ENCODE measurements around the gene ENKUR. TPM values are rescaled to one million over a fixed set of nuclear protein-coding genes. Genes with fewer than 3 reads are reported as not detected.

ENKUR gene
- polyA plus RNA-seq, 2 donors: 0.01 to 0.08 TPM

GRCh38 chr10:25050402-25050801, 34.4 kb upstream of the ENKUR start:
- 89 to 90% methylated on average over 9 of the region's 9 CpGs for WGBS, 2 donors
- peaks cover 0 to 6% of the 10 kb centered on the region in 2 donors for H3K9me3 ChIP-seq (ENCODE audit: control insufficient read depth in 2 of 2, insufficient read depth in 1 of 2, low read depth in 1 of 2, low read length in 1 of 2)
- no peak overlapping the region for H3K4me3 ChIP-seq (ENCODE audit: low read depth in 1 of 2, low read length in 2 of 2)
- no peak overlapping the region for H3K27ac ChIP-seq (ENCODE audit: low read depth in 2 of 2, low read length in 1 of 2)
- no peaks in the 10 kb centered on the region for H3K27me3 ChIP-seq (ENCODE audit: control insufficient read depth in 1 of 2, insufficient read depth in 2 of 2, low read length in 2 of 2)
- no peaks in the 10 kb centered on the region for H3K4me1 ChIP-seq (ENCODE audit: control insufficient read depth in 2 of 2, insufficient read depth in 2 of 2, low read length in 1 of 2)
- no peaks in the 10 kb centered on the region for H3K36me3 ChIP-seq (ENCODE audit: control insufficient read depth in 2 of 2, insufficient read depth in 2 of 2, low read length in 1 of 2)

DNA sequence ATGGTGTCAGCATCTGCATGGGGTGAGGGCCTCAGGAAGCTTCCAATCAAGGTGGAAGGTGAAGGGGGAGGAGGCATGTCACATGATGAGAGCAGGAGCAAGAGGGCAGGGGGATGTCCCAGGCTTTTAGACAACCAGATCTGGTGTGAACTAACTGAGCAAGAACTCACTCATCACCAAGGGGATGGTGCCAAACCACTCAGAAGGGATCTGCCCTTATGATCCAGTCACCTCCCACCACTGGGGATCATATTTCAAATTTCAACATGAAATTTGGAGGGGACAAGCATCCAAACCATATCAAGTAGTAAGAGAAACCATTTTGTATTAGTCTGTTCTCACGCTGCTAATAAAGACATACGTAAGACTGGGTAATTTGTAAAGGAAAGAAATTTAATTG, 34.0 kb upstream of the ENKUR start:
- 97 to 98% methylated on average over 2 of the region's 2 CpGs for WGBS, 2 donors
- no peak overlapping the region for H3K27ac ChIP-seq (ENCODE audit: low read depth in 2 of 2, low read length in 1 of 2)
- H3K27me3 ChIP-seq (ENCODE audit: control insufficient read depth in 1 of 2, insufficient read depth in 2 of 2, low read length in 2 of 2): no peaks in the 10 kb centered on the region
- no peak overlapping the region for H3K4me3 ChIP-seq (ENCODE audit: low read depth in 1 of 2, low read length in 2 of 2)
- peaks cover 0 to 6% of the 10 kb centered on the region in 2 donors for H3K9me3 ChIP-seq (ENCODE audit: control insufficient read depth in 2 of 2, insufficient read depth in 1 of 2, low read depth in 1 of 2, low read length in 1 of 2)
- no peaks in the 10 kb centered on the region for H3K36me3 ChIP-seq (ENCODE audit: control insufficient read depth in 2 of 2, insufficient read depth in 2 of 2, low read length in 1 of 2)
- H3K4me1 ChIP-seq (ENCODE audit: control insufficient read depth in 2 of 2, insufficient read depth in 2 of 2, low read length in 1 of 2): no peaks in the 10 kb centered on the region

DNA sequence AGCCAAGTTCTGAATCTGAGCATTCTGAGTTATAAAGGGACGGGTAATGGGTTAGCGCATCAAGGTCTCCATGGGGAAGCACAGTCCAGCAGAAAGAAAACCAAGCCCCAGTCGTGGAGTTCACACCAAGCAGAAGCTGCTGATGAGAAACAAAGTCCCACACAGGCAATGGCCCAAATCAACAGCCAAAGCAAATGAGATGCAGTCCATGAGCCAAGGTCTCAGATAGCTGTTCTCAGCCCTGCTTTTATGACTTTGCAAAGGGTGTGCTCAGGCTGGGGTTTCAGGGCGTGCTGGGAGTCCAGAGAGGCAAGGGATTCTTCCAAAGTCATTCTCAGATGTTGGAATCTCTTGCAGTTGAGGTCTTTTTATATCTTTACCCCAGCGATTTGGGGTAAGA, 32.5 kb upstream of the ENKUR start:
- WGBS, 2 donors: 74 to 88% methylated on average over 5 of the region's 5 CpGs
- Histone ChIP-seq H3K4me3 (ENCODE audit: low read depth in 1 of 2, low read length in 2 of 2) (no peak overlapping the region), H3K27ac (ENCODE audit: low read depth in 2 of 2, low read length in 1 of 2) (no peak overlapping the region)

GRCh38 chr10:25047591-25048301, 31.8 kb upstream of the ENKUR start:
- Histone ChIP-seq H3K27me3 (ENCODE audit: control insufficient read depth in 1 of 2, insufficient read depth in 2 of 2, low read length in 2 of 2) (no peaks in the 10 kb centered on the region), H3K27ac (ENCODE audit: low read depth in 2 of 2, low read length in 1 of 2) (no peak overlapping the region)
- WGBS, 2 donors: 35 to 50% methylated on average over 4 of the region's 4 CpGs

More for the DNA sequence above, 32.5 kb upstream of the ENKUR start:
- Histone ChIP-seq H3K36me3 (ENCODE audit: control insufficient read depth in 2 of 2, insufficient read depth in 2 of 2, low read length in 1 of 2) (no peaks in the 10 kb centered on the region), H3K27me3 (ENCODE audit: control insufficient read depth in 1 of 2, insufficient read depth in 2 of 2, low read length in 2 of 2) (no peaks in the 10 kb centered on the region), H3K9me3 (ENCODE audit: control insufficient read depth in 2 of 2, insufficient read depth in 1 of 2, low read depth in 1 of 2, low read length in 1 of 2) (peaks cover 0 to 6% of the 10 kb centered on the region in 2 donors), H3K4me1 (ENCODE audit: control insufficient read depth in 2 of 2, insufficient read depth in 2 of 2, low read length in 1 of 2) (no peaks in the 10 kb centered on the region)

DNA sequence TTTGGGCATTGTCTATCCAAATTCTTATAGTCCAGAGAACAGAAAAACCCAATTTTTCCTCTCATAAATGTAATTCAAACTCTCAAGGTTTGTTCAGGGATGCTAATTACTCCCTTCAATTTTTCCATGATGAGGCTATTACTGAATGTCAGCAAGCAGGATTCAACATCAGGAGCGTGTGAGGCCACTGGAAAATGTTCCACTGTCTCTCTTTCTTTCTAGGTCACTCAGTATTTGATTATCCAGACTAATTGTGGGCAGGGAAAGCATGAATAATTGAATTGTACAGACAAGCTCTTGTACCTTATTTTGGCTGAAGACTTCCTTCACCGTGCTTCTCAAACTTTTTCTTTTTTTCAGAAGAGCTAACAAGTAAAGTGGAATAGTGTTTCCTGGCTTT, 31.1 kb upstream of the ENKUR start:
- H3K9me3 ChIP-seq (ENCODE audit: control insufficient read depth in 2 of 2, insufficient read depth in 1 of 2, low read depth in 1 of 2, low read length in 1 of 2): peaks cover 0 to 6% of the 10 kb centered on the region in 2 donors
- H3K4me1 ChIP-seq (ENCODE audit: control insufficient read depth in 2 of 2, insufficient read depth in 2 of 2, low read length in 1 of 2): no peaks in the 10 kb centered on the region
- WGBS, 2 donors: 46 to 60% methylated on average over 2 of the region's 2 CpGs
- no peak overlapping the region for H3K27ac ChIP-seq (ENCODE audit: low read depth in 2 of 2, low read length in 1 of 2)
- H3K4me3 ChIP-seq (ENCODE audit: low read depth in 1 of 2, low read length in 2 of 2): no peak overlapping the region
- peaks cover 0 to 2% of the 10 kb centered on the region in 2 donors for H3K27me3 ChIP-seq (ENCODE audit: control insufficient read depth in 1 of 2, insufficient read depth in 2 of 2, low read length in 2 of 2)
- no peaks in the 10 kb centered on the region for H3K36me3 ChIP-seq (ENCODE audit: control insufficient read depth in 2 of 2, insufficient read depth in 2 of 2, low read length in 1 of 2)

More at GRCh38 chr10:25047591-25048301, 31.8 kb upstream of the ENKUR start:
- peaks cover 0 to 6% of the 10 kb centered on the region in 2 donors for H3K9me3 ChIP-seq (ENCODE audit: control insufficient read depth in 2 of 2, insufficient read depth in 1 of 2, low read depth in 1 of 2, low read length in 1 of 2)
- no peak overlapping the region for H3K4me3 ChIP-seq (ENCODE audit: low read depth in 1 of 2, low read length in 2 of 2)
- no peaks in the 10 kb centered on the region for H3K36me3 ChIP-seq (ENCODE audit: control insufficient read depth in 2 of 2, insufficient read depth in 2 of 2, low read length in 1 of 2)
- H3K4me1 ChIP-seq (ENCODE audit: control insufficient read depth in 2 of 2, insufficient read depth in 2 of 2, low read length in 1 of 2): no peaks in the 10 kb centered on the region

- Histone ChIP-seq H3K36me3 (ENCODE audit: control insufficient read depth in 2 of 2, insufficient read depth in 2 of 2, low read length in 1 of 2) (no peaks in the 10 kb centered on the region), H3K4me1 (ENCODE audit: control insufficient read depth in 2 of 2, insufficient read depth in 2 of 2, low read length in 1 of 2) (no peaks in the 10 kb centered on the region), H3K9me3 (ENCODE audit: control insufficient read depth in 2 of 2, insufficient read depth in 1 of 2, low read depth in 1 of 2, low read length in 1 of 2) (peaks cover 0 to 6% of the 10 kb centered on the region in 2 donors), H3K27ac (ENCODE audit: low read depth in 2 of 2, low read length in 1 of 2) (no peak overlapping the region), H3K27me3 (ENCODE audit: control insufficient read depth in 1 of 2, insufficient read depth in 2 of 2, low read length in 2 of 2) (peaks cover 0 to 2% of the 10 kb centered on the region in 2 donors), H3K4me3 (ENCODE audit: low read depth in 1 of 2, low read length in 2 of 2) (no peak overlapping the region)
- WGBS, 2 donors: 75 to 82% methylated on average over 1 of the region's 1 CpG
These were observed 30.7 kb upstream of the ENKUR start for GRCh38 chr10:25046641-25047040.

DNA sequence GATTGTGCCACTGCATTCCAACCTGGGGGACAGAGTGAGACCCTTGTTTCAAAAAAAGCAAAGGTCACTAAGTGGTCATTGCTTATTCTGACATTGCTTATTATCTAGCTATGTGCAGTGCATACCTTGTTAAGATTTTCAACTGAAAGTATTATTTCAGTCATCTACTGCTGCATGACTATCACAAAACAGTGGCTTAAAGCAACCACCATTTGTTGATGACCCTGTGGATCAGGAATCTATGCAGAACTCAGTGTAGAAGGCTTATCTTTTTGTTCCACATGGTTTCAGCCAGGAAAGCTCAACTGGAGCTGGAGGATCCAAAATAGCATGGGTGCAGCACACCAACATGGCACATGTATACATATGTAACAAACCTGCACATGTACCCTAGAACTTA, 23.6 kb upstream of the ENKUR start:
- Histone ChIP-seq H3K27ac (ENCODE audit: low read depth in 2 of 2, low read length in 1 of 2) (no peak overlapping the region), H3K4me1 (ENCODE audit: control insufficient read depth in 2 of 2, insufficient read depth in 2 of 2, low read length in 1 of 2) (no peaks in the 10 kb centered on the region)

DNA sequence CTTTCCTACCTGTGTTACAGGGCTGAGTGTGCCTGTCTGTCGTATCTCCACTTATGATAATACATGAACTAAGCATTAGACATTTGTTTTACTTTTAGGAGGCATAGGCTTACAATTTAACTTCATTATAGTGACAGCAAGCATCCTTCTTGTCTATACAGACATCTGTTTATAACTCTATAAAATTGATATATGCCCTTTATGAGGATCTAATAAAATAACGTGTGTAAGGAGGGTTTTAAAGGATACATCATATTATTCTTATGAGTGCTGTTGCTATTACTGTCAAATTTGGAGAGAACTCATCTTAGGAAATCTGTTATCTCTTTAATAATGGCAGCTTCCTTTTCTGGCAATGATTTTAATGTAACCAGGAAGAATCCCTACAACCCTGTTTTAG, 22.4 kb upstream of the ENKUR start:
- 60 to 62% methylated on average over 2 of the region's 2 CpGs for WGBS, 2 donors
- no peaks in the 10 kb centered on the region for H3K4me1 ChIP-seq (ENCODE audit: control insufficient read depth in 2 of 2, insufficient read depth in 2 of 2, low read length in 1 of 2)
- H3K27me3 ChIP-seq (ENCODE audit: control insufficient read depth in 1 of 2, insufficient read depth in 2 of 2, low read length in 2 of 2): peaks cover 0 to 2% of the 10 kb centered on the region in 2 donors
- H3K36me3 ChIP-seq (ENCODE audit: control insufficient read depth in 2 of 2, insufficient read depth in 2 of 2, low read length in 1 of 2): no peaks in the 10 kb centered on the region
- no peak overlapping the region for H3K4me3 ChIP-seq (ENCODE audit: low read depth in 1 of 2, low read length in 2 of 2)
- H3K27ac ChIP-seq (ENCODE audit: low read depth in 2 of 2, low read length in 1 of 2): no peak overlapping the region
- no peaks in the 10 kb centered on the region for H3K9me3 ChIP-seq (ENCODE audit: control insufficient read depth in 2 of 2, insufficient read depth in 1 of 2, low read depth in 1 of 2, low read length in 1 of 2)

More for the DNA sequence above, 23.6 kb upstream of the ENKUR start:
- no peaks in the 10 kb centered on the region for H3K9me3 ChIP-seq (ENCODE audit: control insufficient read depth in 2 of 2, insufficient read depth in 1 of 2, low read depth in 1 of 2, low read length in 1 of 2)
- H3K4me3 ChIP-seq (ENCODE audit: low read depth in 1 of 2, low read length in 2 of 2): no peak overlapping the region
- peaks cover 0 to 2% of the 10 kb centered on the region in 2 donors for H3K27me3 ChIP-seq (ENCODE audit: control insufficient read depth in 1 of 2, insufficient read depth in 2 of 2, low read length in 2 of 2)
- H3K36me3 ChIP-seq (ENCODE audit: control insufficient read depth in 2 of 2, insufficient read depth in 2 of 2, low read length in 1 of 2): no peaks in the 10 kb centered on the region

DNA sequence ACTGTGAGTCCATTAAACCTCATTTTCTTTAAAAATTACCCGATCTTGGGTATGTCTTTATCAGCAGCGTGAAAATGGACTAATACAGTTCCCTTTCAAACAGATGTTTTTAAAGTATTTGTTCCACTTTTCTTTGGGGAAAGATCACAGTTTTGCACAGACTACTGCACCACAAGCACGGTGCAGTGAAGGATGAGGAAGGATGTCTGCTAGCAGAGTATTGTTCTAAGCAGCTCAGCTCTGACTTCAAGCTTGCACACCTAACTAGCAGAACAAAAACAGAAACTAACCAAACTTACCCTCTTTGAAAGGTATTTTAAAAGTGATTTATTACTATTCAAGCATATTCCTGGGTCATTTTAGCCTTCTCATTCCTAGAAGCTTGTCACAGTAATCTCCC, 20.4 kb upstream of the ENKUR start:
- 45 to 51% methylated on average over 3 of the region's 3 CpGs for WGBS, 2 donors
- Histone ChIP-seq H3K4me3 (ENCODE audit: low read depth in 1 of 2, low read length in 2 of 2) (no peak overlapping the region), H3K4me1 (ENCODE audit: control insufficient read depth in 2 of 2, insufficient read depth in 2 of 2, low read length in 1 of 2) (no peaks in the 10 kb centered on the region), H3K27ac (ENCODE audit: low read depth in 2 of 2, low read length in 1 of 2) (no peak overlapping the region), H3K36me3 (ENCODE audit: control insufficient read depth in 2 of 2, insufficient read depth in 2 of 2, low read length in 1 of 2) (no peaks in the 10 kb centered on the region), H3K27me3 (ENCODE audit: control insufficient read depth in 1 of 2, insufficient read depth in 2 of 2, low read length in 2 of 2) (no peaks in the 10 kb centered on the region), H3K9me3 (ENCODE audit: control insufficient read depth in 2 of 2, insufficient read depth in 1 of 2, low read depth in 1 of 2, low read length in 1 of 2) (no peaks in the 10 kb centered on the region)

- Histone ChIP-seq H3K27me3 (ENCODE audit: control insufficient read depth in 1 of 2, insufficient read depth in 2 of 2, low read length in 2 of 2) (no peaks in the 10 kb centered on the region), H3K4me1 (ENCODE audit: control insufficient read depth in 2 of 2, insufficient read depth in 2 of 2, low read length in 1 of 2) (no peaks in the 10 kb centered on the region), H3K9me3 (ENCODE audit: control insufficient read depth in 2 of 2, insufficient read depth in 1 of 2, low read depth in 1 of 2, low read length in 1 of 2) (no peaks in the 10 kb centered on the region), H3K27ac (ENCODE audit: low read depth in 2 of 2, low read length in 1 of 2) (no peak overlapping the region), H3K4me3 (ENCODE audit: low read depth in 1 of 2, low read length in 2 of 2) (no peak overlapping the region), H3K36me3 (ENCODE audit: control insufficient read depth in 2 of 2, insufficient read depth in 2 of 2, low read length in 1 of 2) (no peaks in the 10 kb centered on the region)
- WGBS, 2 donors: 82 to 90% methylated on average over 2 of the region's 2 CpGs
These were observed 13.6 kb upstream of the ENKUR start for GRCh38 chr10:25029519-25029918.

Data from esophagus (tissue), 2 donors.